Dorsolateral prefrontal cortex (tissue), 118 donors: ENCODE data around the gene RTBDN. TPM values are rescaled to one million over a fixed set of nuclear protein-coding genes. Genes with fewer than 3 reads are reported as not detected.

Experiments used
- microRNA-seq, 43 experiments: library from miRNA; unstranded; fragments of <30 nt; microRNA quantifications; one replicate each; pipeline ENCODE4 v1.2.0, GENCODE V29; 2022
- total RNA-seq, 120 experiments: library from RNA; stranded (reverse); gene quantifications; one replicate each; pipeline versions ENCODE4 v1.2.3 to v1.2.4, GENCODE V29; 2022

Gene RTBDN
- total RNA-seq, 120 experiments from 2014 or later = 3.6 to 23.1 (median 12.0) TPM

Small RNAs within 50 kb of the gene (microRNA-seq; reads per million reads assigned to microRNA genes)
- gene MIR5684 (0 to 0.40 (median 0) reads per million in 43 experiments), gene MIR6794 (0.92 to 11.5 (median 3.8) reads per million in 43 experiments)

Other genes starting within 250 kb of the RTBDN start
- 10 to 100 TPM; 11.0 to 31.0 (median 19.9) TPM for gene ZNF490, start 223.8 kb downstream of the RTBDN start, total RNA-seq
- gene ZNF791, start 223.7 kb downstream of the RTBDN start, total RNA-seq = 10 to 100 TPM; 21.1 to 51.1 (median 33.9) TPM
- gene MAN2B1, start 167.8 kb downstream of the RTBDN start, total RNA-seq = 10 to 100 TPM; 16.5 to 62.2 (median 32.8) TPM
- gene WDR83, start 167.8 kb downstream of the RTBDN start, total RNA-seq = 10 to 100 TPM; 11.8 to 30.1 (median 19.5) TPM
- 100 to 1,000 TPM in 78 of 120 experiments, 10 to 100 TPM in 42; 79.8 to 142 (median 103) TPM for gene DHPS, start 152.7 kb downstream of the RTBDN start, total RNA-seq
- gene GNG14, start 146.6 kb downstream of the RTBDN start, total RNA-seq = not detected
- 10 to 100 TPM in 16 of 120 experiments, 1 to 10 TPM in 104; 4.4 to 13.3 (median 8.2) TPM for gene FBXW9, start 137.9 kb downstream of the RTBDN start, total RNA-seq
- gene TNPO2, start 110.6 kb downstream of the RTBDN start, total RNA-seq = 100 to 1,000 TPM; 125 to 233 (median 181) TPM
- 100 to 1,000 TPM in 68 of 120 experiments, 10 to 100 TPM in 52; 70.9 to 152 (median 104) TPM for gene TRIR, start 99.9 kb downstream of the RTBDN start, total RNA-seq
- gene GET3, start 97.1 kb downstream of the RTBDN start, total RNA-seq = 10 to 100 TPM; 44.1 to 94.0 (median 65.5) TPM
- under 1 TPM in 9 of 120 experiments, not detected in 111; 0.24 to 0.53 (median 0.29) TPM for gene BEST2, start 82.8 kb downstream of the RTBDN start, total RNA-seq
- gene HOOK2, start 59.0 kb downstream of the RTBDN start, total RNA-seq = 10 to 100 TPM; 23.0 to 79.0 (median 41.2) TPM
- gene JUNB, start 43.1 kb downstream of the RTBDN start, total RNA-seq = 100 to 1,000 TPM in 14 of 120 experiments, 10 to 100 TPM in 106; 14.0 to 268 (median 48.2) TPM
- 100 to 1,000 TPM; 234 to 491 (median 396) TPM for gene PRDX2, start 32.8 kb downstream of the RTBDN start, total RNA-seq
- 1 to 10 TPM in 86 of 120 experiments, under 1 TPM in 8, not detected in 26; 0.63 to 7.4 (median 2.4) TPM for gene THSD8, start 32.5 kb downstream of the RTBDN start, total RNA-seq
- 10 to 100 TPM in 10 of 120 experiments, 1 to 10 TPM in 110; 1.6 to 13.4 (median 6.0) TPM for gene RNASEH2A, start 28.0 kb downstream of the RTBDN start, total RNA-seq
- gene MAST1, start 3.9 kb upstream of the RTBDN start, total RNA-seq = 100 to 1,000 TPM in 108 of 120 experiments, 10 to 100 TPM in 12; 55.0 to 260 (median 142) TPM
- gene DNASE2, start 46.9 kb upstream of the RTBDN start, total RNA-seq = 10 to 100 TPM in 119 of 120 experiments, 1 to 10 TPM in 1; 9.5 to 33.1 (median 19.2) TPM
- under 1 TPM in 24 of 120 experiments, not detected in 96; 0.24 to 0.88 (median 0.38) TPM for gene KLF1, start 52.6 kb upstream of the RTBDN start, total RNA-seq
- 10 to 100 TPM; 23.6 to 60.7 (median 37.1) TPM for gene GCDH, start 56.6 kb upstream of the RTBDN start, total RNA-seq
- 1 to 10 TPM in 12 of 120 experiments, under 1 TPM in 19, not detected in 89; 0.32 to 2.1 (median 0.88) TPM for gene SYCE2, start 84.7 kb upstream of the RTBDN start, total RNA-seq
- gene FARSA, start 99.1 kb upstream of the RTBDN start, total RNA-seq = 100 to 1,000 TPM in 8 of 120 experiments, 10 to 100 TPM in 112; 51.3 to 110 (median 81.3) TPM
- 100 to 1,000 TPM; 148 to 544 (median 264) TPM for gene CALR, start 104.0 kb upstream of the RTBDN start, total RNA-seq
- 100 to 1,000 TPM in 46 of 120 experiments, 10 to 100 TPM in 74; 61.4 to 130 (median 95.7) TPM for gene RAD23A, start 111.3 kb upstream of the RTBDN start, total RNA-seq
- 10 to 100 TPM; 11.9 to 33.8 (median 19.3) TPM for gene GADD45GIP1, start 122.6 kb upstream of the RTBDN start, total RNA-seq
- gene DAND5, start 135.0 kb upstream of the RTBDN start, total RNA-seq = 1 to 10 TPM in 1 of 120 experiments, under 1 TPM in 49, not detected in 70; 0.14 to 1.1 (median 0.35) TPM
- gene NFIX, start 160.9 kb upstream of the RTBDN start, total RNA-seq = 100 to 1,000 TPM; 219 to 402 (median 309) TPM